22Rv1 (cell line): Measurements from ENCODE around the gene WIPF3.

Source experiments
- H3K27ac ChIP-seq: fragments of 450-650 bp; 2 replicates; pipeline ENCODE4 v1.5.1; 2017
- ZFX ChIP-seq: fragments of 450-650 bp; IDR thresholded peaks from 2 replicates; pipeline ENCODE4 v1.6.1; 2017; ENCODE audit warnings: antibody characterized with exemption, borderline replicate concordance
- TF ChIP-seq, protein P1 (sequence below): fragments of 450-650 bp; IDR thresholded peaks from 2 replicates; pipeline ENCODE4 v1.5.1; 2017; ENCODE audit warnings: mild to moderate bottlenecking

WIPF3 gene

DNA sequence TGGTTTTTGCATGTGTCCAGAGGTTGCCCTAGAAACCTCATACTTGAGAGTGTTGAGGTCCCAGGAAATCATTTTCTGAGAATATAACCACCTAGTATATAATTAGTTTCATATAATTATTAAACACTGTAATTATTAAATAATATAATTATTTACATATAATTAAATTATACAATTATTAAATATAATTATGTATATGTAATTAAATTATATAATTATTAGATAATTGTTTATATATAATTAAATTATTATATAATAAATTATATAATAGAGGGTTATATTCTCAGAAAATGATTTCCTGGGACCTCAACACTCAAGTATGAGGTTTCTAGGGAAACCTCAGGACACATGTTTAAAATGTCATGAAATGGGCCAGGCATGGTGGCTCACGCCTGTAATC is 155.7 kb downstream of the WIPF3 start:
- no peak for TF ChIP-seq ZFX
- TF ChIP-seq, protein P1, sequence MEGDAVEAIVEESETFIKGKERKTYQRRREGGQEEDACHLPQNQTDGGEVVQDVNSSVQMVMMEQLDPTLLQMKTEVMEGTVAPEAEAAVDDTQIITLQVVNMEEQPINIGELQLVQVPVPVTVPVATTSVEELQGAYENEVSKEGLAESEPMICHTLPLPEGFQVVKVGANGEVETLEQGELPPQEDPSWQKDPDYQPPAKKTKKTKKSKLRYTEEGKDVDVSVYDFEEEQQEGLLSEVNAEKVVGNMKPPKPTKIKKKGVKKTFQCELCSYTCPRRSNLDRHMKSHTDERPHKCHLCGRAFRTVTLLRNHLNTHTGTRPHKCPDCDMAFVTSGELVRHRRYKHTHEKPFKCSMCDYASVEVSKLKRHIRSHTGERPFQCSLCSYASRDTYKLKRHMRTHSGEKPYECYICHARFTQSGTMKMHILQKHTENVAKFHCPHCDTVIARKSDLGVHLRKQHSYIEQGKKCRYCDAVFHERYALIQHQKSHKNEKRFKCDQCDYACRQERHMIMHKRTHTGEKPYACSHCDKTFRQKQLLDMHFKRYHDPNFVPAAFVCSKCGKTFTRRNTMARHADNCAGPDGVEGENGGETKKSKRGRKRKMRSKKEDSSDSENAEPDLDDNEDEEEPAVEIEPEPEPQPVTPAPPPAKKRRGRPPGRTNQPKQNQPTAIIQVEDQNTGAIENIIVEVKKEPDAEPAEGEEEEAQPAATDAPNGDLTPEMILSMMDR, result no peak
- H3K27ac ChIP-seq, result no peak overlapping the region

DNA sequence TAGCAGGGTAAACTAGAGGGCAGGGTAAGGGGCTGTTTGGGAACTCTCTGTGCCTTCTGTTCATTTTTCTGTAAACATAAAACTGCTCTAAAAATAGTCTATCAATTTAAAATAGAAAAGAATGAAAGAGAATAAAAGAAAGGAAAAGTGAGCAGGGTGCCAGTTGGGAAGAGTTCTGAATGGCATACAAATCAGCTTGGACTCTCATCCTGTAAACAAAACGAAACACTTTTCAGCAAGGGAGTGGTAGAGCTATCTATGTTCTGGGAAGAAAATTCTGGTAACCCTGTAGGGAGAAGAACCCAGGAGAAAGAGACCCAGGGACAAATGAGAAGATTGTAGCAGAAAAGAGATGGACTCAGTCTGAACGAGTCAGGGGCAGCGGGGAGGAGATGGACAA is 158.7 kb downstream of the WIPF3 start:
- no peak overlapping the region for H3K27ac ChIP-seq
- TF ChIP-seq, protein P1, result no peak
- no peak for TF ChIP-seq ZFX
